Midbrain (tissue), 1 donor: Measurements from ENCODE around the gene CLASP1.

ENCODE experiments used
- DNase-seq: peaks from one replicate; lab custom pipeline; 2025; lab: John Stamatoyannopoulos, UW

Gene CLASP1

DNA sequence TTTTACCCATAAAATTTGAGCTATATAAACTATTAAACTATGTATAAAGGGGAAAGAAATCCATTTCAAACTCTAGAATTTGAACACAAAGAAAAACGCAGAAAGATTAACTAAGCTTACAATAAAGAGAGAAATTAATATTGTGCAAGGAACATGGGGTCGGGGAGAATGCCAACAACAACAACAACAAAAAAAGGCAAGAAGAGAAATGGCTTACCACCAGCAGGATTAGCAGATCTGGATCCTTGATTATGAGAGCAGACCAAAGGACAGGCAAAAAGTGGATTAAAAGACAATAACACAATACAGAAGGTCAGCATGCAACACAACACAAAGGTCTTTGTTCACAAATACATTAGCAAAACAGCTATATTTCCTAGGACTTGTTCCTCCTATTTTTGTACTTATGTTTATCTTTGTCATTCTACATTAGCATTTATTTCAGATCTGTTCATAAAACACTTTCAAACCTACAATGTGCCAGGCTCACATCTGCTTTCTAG lies 222.0 kb downstream of the CLASP1 start:
- no peak for DNase-seq

DNA sequence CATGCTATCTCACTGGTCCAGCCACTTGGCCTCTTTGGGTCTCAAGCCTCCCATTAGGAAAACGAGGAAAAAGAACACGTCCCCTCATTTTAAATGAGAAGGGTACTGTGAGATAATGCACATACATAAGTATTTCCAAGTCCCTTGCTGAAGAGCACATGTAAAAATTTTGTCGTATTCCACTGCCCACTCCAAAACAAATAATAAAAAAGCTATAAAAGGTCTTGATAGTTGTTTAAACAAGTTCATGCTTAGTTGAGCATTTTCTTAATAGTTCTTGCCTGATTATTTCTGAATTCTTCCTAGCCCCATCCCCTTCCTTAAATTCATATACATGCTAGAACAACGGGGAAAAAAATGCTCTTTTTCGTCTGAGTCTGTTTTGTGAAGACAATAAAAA lies 228.8 kb downstream of the CLASP1 start:
- DNase-seq = no peak

- DNase-seq = no peak
These were observed 230.1 kb downstream of the CLASP1 start for GRCh38 chr2:121419081-121419699.

DNA sequence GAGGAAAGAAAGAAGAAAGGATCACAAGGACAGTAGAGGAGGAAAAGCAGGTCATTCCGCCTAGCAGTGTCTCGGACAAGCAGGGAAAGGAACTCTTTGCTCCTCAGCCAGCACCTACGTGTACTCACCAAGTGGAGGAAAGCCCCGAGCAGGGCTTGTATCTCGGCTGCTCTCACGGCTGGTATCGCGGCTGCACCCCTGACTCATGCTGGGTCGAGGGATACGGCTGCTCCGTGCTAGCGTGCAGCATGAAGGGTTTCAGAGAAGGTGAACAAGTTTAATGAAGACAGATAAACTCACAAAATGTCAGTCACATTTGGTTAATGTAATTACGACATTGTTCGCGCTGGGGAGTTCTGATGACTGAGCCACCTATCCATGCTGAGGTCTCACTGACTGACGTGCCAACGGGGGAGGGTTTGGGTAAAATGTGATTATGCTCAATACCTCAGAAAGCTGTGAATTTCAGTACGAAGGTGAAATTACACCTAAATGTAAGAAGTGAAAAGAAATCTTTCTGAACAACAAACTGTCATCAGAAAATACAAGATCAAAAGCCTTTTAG lies 230.7 kb downstream of the CLASP1 start:
- DNase-seq = no peak

- DNase-seq = no peak
These were observed 231.4 kb downstream of the CLASP1 start for GRCh38 chr2:121417826-121418225.

GRCh38 chr2:121415727-121416126 lies 233.5 kb downstream of the CLASP1 start:
- DNase-seq = no peak

DNA sequence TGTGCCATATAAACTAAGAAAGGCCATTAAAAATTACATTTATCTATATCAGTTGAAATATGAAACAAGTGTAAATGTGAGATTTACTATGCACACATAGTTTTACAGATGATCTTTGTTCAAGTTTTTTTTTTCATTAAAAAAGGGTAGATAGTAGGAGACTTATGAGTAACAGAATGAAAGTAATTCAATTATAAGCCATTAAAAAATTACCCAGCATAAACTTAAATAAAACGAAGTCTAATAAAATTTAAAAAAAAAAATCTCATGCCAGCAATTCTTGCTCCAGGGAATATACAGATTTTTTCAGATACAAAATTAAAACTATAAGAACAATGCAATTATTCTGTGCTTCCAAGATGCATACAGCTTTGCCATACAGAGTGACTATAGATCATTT lies 236.9 kb downstream of the CLASP1 start:
- no peak for DNase-seq

DNA sequence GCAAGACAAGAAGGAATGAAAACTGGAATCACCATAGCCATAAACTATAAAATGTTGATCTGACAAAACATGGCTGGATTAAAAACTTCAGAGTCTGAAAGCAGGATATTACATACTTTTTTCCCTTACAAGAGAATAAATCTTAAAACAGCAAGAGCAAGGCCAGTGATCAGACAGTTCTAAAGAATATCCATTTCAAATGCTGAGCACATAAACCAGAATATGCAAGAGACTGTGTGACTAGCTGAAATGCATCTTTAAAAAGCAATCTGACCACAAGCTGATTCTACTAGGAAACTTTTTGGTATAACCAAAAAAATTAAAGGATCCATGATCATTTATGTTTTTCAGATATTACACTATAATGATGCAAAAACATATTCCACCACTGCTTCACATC lies 239.3 kb downstream of the CLASP1 start:
- DNase-seq = no peak

DNA sequence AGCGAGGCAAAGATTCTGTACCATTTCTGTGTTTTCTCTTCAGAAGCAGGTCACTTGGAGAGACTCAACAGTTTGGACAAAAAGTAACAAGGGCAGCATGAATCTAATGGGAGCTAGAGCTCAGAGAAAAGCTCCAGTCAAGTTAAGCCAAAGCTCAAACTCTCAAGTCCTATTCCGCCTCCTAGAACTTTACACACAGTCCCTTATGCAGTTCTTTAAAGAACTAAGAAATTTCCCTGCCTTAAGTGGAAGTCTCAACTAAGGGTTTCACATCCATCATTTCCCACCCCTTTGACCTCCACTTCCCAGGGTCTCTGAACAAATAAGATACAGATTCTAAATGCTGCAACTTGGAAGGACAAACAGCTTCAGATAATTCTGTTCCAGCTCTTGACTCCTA lies 239.9 kb downstream of the CLASP1 start:
- DNase-seq = peak; percentile 46

DNA sequence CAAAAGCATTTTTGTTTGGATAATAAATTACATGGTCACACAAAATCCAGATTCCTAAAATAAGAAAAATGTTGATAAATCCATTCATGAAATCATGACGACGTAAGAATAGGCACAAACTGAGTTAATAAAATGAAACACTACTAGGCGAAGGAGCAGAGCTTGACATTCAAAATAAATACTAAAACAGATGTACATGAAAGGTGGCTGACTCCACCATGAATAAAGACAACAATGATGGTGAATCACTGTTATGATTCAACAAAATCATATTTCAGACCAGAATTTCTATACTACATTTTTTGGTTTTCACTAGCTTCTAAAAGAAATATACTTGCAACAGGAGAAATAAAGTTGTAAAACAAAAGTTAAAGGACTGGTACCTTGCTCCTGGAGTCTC lies 240.6 kb downstream of the CLASP1 start:
- DNase-seq = no peak

DNA sequence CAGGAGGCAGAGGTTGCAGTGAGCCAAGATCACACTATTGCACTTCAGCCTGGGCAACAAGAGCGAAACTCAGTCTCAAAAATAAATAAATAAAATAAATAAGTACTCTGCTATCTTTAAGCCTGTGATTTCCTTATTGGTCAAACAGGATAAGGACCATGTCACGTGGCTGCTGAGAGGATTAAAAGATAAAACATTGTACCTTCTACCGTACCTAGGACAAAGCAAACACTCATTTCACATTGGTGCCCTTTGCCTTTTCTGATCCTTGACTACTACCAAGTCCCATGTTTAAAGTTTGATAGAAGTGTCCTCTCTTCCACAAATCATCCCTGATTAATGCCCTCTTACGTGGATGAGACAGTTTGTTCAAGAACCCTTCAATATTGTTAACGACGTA lies 244.0 kb downstream of the CLASP1 start:
- DNase-seq = no peak

GRCh38 chr2:121400201-121400600 lies 249.1 kb downstream of the CLASP1 start:
- no peak for DNase-seq

- no peak for DNase-seq
These were observed 250.4 kb downstream of the CLASP1 start for GRCh38 chr2:121398853-121399252.

DNA sequence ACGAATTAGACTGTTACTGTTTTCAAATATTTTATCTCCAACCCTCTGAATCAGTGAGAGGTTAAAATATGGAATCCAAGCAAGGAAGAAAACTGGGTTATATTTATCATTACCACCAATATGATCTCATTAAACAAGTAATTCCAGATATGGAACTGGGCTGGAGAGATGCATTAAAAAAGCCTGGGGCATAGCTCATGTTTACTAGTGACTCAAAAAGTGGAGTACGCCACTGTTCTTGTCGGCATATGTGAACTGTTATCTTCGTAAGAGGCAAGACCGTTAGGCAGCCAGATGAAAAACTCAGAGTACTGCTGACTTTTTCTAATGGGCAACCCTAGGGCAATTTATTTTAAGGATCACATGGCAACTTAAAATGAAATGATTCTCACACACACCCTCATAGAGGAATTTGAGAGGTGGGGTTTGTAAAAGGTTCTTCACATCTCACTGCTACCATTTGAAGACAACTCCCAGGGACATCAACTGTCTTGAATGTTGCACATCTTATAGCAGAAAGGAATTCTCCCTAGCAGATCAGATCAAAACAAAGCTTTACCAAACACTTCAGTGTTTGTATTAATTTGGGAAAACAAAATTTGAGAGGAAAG lies 259.1 kb downstream of the CLASP1 start:
- no peak for DNase-seq

- no peak for DNase-seq
These were observed 260.9 kb downstream of the CLASP1 start for GRCh38 chr2:121388371-121388770.

DNA sequence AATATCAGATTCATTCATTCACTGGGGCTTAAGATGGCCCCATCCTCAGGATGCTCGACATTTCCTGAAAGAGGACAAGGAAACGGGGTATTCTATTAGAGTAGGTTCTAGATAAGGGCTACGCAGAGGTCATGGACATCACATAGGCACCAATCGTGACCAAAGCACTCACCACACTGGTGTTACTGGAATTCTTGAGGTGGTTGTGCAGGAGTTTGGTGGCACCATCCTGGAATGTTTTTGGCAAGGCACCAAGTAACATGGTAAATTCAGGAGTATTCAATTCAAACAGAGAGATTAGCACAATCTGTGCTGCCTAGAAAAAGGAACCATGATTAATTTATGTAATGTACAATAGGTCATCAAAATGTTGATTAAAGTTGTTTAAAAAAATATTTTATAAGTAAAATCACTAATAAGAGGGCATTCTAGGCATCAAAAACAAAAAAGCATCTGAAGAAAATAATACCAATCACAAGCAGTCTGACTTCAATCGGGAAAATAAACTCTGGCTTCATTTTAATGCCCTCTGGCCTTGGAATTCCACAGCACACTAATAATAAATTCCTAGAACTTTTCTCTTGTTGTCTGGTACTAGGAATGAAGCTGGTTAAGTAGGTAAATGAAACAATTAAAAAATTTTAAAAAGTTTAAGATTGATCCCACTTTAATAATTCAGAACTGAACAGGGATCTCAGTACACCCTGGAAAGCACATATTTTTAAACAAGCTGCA lies 261.5 kb downstream of the CLASP1 start:
- DNase-seq = no peak

GRCh38 chr2:121386707-121387106 lies 262.6 kb downstream of the CLASP1 start:
- no peak for DNase-seq

DNA sequence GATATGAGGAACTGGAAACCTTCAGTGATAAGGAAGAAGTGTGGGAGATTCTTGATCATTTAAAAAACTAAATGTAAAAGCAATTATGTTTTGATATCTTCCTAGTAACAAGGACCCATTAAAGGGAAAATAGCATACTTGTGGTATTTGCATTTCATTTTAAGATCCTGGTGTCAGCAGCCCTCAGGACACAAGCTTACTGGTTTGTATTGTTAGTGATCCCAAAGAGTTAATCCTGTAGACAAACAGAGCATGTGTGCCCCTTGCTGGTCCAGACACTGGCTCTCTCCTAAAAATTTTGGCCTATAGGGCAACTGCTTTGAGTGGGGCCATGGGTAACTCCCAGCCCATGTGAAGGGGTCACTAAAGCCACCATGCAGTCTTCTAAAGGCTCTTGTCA lies 263.2 kb downstream of the CLASP1 start:
- DNase-seq = no peak

- peak; percentile 59 for DNase-seq
These were observed 266.5 kb downstream of the CLASP1 start for GRCh38 chr2:121382744-121383143.

GRCh38 chr2:121377646-121378045 lies 271.6 kb downstream of the CLASP1 start:
- peak; percentile 14 for DNase-seq

DNA sequence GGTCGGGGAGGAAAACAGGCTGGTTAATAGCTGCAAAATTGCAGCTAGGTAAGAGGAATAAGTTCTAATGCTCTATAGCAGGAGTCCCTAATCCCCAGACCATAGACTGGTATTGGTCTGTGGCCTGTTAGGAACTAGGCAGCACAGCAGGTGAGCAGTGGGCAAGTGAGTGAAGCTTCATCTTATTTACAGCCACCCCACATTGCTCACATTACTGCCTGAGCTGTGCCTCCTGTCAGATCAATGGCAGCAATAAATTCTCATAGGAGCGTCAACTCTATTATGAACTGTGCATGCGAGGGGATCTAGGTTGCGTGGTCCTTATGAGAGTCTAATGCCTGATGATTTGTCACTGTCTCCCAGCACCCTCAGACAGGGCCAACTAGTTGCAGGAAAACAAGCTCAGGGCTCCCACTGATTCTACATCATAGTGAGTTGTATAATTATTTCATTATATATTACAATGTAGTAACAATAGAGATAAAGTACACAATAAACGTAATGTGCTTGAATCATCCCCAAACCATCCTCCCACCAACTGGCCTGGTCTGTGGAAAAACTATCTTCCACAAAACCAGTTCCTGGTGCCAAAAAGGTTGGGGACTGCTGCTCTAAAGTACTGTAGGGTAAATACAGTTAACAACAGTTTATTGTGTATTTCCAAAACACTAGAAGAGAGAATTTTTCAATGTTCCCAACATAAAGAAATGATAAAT lies 272.6 kb downstream of the CLASP1 start:
- no peak for DNase-seq

- no peak for DNase-seq
These were observed 273.6 kb downstream of the CLASP1 start for GRCh38 chr2:121375621-121376159.
